AML-193 (cell line): ENCODE measurements around the gene DDX49.

Source experiments
- DNase-seq, 2 experiments: peaks; one replicate each; lab custom pipeline; 2025; lab: John Stamatoyannopoulos, UW

DDX49 gene, protein sequence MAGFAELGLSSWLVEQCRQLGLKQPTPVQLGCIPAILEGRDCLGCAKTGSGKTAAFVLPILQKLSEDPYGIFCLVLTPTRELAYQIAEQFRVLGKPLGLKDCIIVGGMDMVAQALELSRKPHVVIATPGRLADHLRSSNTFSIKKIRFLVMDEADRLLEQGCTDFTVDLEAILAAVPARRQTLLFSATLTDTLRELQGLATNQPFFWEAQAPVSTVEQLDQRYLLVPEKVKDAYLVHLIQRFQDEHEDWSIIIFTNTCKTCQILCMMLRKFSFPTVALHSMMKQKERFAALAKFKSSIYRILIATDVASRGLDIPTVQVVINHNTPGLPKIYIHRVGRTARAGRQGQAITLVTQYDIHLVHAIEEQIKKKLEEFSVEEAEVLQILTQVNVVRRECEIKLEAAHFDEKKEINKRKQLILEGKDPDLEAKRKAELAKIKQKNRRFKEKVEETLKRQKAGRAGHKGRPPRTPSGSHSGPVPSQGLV

GRCh38 chr19:18919086-18919899 lies at the start of gene DDX49, which contains the start of gene COPE:
Gene DDX49, plus strand, starts transcription at chr19:18919715. Its CDS starts 27 bp downstream, at chr19:18919742.
Gene COPE, minus strand, starts transcription at chr19:18919387. Its CDS starts 39 bp downstream, at chr19:18919348.
- peak; percentile 99 to 100 for DNase-seq

DNA sequence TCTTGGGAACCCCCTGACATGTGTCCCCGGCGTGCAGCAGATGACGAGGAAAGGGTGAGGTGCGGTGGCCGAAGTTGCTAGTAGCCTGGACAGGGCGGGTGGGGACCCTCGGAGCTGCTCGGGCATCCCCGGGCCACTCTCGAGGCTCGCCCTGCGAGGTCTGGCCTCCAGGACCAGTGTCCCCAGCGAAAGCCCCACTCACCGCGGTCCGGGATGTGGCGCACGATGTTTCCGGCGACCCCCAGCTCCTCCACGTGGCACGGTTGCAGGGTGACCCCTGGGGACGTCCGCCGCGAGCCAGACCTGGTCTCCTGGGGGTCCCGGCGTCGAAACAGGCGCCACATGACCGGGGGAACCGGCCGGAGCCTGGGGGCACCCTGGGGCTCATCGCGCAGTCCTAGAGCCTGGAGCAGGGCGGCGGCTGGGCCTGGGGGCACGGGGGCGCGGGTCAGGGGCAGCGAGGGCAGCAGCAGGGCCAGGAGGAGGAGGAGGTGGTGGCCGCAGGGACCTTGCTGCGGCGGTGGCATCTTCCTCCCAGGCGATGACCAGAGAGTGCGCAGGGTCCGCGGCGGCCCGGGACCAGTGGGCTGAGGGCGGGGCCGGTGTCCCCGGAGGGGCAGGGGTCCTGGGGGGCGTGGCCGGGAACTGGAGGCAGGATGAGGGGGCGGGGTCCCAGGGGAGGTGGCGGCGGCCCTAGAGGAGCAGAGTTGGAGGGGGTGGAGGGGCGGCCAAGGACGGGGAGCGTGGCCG lies 49.6 kb upstream of the DDX49 start:
- DNase-seq = no peak

DNA sequence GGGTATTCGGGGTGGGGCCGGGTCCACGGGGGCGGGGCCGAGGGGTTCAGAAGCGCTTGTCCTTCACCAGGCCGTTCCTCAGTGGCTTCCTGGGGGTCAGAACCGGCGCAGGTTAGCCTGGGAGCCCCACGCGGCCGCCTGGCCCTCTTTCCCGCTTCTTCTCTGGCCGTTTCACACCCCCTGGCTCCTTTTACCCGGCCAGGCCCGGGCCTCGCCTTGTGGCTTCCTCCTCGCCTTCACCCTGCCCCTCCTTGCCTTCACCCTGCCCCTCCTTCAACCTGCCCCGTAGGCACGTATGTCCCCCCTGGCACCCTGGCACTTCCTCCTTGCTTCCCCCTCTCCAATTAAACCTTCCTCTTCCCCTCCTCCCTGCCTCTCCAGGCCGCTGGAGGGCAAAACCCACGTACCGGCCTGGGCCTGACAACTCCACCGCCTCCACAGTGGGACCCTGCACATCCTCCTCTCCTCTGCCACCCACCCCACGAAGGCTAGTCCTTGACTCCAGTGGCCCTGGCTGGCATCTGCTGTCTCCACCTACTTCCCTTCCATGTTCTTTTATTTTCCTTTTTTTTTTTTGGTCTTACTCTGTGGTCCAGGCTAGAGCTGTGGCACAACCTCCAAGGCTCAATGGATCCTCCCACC lies 48.9 kb upstream of the DDX49 start:
- no peak for DNase-seq

GRCh38 chr19:18871543-18871942 lies 48.0 kb upstream of the DDX49 start:
- no peak for DNase-seq

GRCh38 chr19:18875726-18876125 lies 43.8 kb upstream of the DDX49 start:
- no peak for DNase-seq

GRCh38 chr19:18876865-18877264 lies 42.6 kb upstream of the DDX49 start:
- DNase-seq = no peak

- DNase-seq = no peak
Observed at GRCh38 chr19:18878058-18878797, 41.3 kb upstream of the DDX49 start.

GRCh38 chr19:18878858-18879578 lies 40.5 kb upstream of the DDX49 start:
- no peak for DNase-seq

GRCh38 chr19:18879579-18880373 lies 39.7 kb upstream of the DDX49 start:
- DNase-seq = no peak

DNA sequence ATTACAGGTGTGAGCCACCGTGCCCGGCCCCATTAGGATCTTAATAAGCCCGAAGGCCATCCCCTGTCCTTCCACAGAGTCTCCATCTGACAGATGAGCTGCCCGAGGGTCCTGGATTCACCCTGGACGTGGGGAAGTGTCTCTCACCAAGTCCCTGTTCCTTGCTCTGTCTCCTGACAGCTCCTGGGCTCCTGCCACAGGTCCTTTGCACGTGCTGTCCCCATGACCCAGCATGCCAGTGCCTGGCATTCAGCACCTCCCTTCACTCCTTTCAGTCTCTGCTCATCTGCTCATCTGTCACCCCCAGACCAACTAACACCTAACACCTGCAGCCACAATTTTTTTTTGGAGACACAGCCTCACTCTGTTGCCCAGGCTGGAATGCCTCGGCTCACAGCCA lies 38.0 kb upstream of the DDX49 start:
- no peak for DNase-seq

DNA sequence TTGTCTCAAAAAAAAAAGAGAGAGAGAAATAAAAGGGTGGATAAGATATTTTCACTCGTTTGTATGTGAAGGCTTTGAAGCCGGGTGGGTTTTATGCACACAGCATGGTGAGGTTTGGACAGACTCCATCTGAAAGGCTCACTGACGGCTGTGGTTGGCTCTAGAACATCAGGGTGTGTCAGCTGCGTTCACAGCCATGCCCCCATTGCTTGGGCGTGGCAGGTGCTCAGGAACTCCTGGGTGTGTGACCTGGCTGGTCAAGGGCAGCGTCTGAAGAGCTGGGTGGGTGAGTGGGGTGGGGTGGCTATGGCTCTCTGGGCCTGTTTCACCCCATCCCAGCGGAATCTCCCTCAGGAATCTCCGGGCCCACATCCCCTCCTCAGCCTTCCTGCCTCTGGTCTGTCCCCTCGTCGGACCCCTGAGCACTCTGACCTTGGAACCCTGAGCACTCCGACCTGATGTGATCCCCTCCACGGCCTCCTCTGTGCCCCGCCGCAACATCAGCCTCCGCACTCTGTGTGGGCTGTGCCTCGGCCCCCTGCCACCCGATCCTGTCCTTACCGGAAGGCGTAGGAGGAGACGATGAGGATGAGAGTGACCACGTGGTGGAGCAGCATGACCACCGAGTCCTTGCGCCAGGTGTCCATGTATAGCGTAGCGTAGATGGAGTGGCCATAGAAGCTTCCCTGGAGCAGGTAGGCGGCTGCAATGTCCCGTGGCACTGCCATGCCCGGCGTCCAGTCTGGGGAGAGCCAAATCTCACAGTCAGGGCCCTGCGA lies 35.8 kb upstream of the DDX49 start:
- no peak for DNase-seq

DNA sequence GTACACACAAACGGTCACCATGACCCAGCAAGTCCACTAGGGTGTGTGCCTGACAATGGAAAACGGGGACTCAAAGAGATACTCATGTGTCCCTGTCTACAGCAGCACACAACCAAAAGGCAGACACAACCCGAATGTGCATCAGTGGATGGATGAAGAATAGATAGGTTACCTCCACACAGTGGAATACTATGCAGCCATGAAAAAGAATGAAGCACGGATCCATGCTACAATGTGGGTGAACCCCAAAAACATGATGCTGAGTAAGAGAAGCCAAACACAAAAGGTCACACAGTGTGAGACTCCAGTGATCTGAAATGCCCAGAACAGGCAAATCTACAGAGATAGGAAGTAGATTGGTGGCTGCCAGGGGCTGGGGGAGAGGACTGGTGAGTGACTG lies 32.5 kb upstream of the DDX49 start:
- no peak for DNase-seq

- no peak for DNase-seq
Observed at GRCh38 chr19:18889949-18890745, 29.4 kb upstream of the DDX49 start.

DNA sequence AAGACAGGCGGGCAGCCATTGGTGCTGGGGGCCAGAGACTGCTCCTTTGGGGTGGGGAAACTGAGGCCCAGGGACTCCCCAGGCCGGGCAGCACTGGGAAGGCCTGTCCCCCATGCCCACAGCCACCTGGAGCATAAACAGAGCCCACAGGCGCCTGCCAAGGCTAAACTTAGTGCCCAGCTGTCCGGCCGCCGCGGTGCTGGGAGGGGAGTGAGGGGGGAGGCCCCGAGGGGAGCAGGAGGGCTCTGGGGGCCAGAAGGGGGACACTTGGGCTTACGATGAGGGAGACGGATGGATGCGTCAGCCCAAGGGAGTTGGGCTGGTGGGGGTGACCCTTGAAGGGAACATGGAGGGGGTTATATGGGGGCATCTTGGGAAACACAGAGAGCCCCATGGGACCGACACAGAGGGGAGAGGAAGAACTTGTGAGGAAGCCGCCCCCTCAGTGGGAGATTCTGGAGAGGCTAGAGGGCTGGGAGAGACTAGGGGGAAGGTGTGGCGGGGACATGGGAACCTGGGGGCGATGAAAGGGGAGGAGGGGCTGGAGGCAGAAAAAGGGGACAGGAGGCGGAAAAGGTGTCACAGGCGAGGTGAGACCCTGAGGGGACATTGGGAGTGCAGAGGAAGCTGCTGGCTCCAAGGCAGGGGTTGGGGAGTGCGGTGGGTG lies 25.8 kb upstream of the DDX49 start:
- DNase-seq = no peak

GRCh38 chr19:18894254-18895037 lies 25.1 kb upstream of the DDX49 start:
- no peak for DNase-seq

DNA sequence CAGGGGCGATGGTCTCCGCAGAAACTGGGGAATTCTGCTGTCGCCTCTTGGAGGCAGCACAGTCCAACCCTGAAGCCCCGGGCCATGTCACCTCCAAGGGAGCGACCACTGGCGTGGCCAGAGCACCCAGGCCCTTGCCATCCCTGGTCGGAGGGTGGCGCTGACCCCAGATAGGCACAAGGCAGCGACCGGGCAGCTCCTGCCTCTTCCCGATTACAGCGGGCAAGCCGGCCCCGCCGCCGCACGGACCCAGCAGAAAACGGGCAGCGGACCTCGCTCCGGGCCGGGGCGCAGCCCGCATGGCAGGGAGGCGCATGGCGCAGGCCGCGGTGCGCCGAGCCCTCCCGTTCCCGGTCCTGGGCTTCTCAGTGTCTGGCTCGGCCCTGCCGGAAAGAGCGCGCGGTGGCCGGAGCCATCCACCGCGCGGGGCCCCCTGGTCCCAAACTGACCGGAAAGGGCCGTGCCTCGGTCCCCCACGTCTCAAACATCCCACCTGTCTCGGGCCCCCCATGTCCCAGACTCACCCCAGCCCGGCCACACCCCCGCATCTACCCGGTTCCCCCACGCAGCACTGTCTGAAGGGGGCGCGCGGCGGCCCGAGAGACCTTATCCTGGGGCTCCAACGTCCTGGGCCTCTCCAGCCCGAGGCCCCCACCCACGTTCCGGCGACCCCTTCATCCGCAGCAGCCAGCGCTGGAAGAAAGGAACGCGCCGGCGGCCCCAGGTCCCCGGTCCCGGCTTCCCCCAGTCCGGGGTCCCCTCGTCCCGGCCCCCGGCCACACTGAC lies 24.3 kb upstream of the DDX49 start:
- peak; percentile 41 to 72 for DNase-seq
